ENCODE measurements around the gene TMEM108.

The TMEM108 gene

DNA sequence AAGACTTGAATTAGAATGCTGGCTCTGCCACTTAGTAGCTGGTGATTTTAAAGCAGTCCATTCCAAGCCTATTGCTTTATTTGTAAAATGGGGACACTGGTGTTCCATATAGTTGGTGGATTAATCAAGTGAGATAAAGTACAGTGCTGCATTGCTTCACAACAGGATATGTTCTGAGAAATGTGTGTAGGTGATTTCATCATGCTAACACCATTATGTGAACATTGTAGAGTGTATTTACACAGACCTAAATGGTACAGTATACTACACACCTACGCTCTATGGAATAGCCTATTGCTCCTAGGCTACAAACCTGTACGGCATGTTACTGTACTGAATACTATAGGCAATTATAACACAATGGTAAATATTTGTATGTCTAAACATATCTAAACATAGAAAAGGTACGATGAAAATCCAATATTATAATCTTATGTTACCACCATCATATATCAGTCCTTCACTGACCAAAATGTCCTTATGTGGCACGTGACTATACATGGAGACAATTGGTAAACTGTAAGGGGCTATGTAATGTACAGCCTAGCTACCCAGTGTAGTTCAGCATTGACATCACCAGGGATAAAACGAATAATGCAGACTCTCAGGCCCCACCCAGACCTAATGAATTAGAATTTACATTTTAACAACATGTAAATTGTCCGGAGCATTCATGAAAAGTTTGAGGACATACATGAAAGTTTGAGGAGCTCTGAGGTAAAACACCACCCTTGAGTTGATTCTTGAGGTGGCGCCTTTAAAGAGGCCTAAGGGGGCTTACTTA, 240.3 kb downstream of the TMEM108 start:
- H3K36me3 Mint-ChIP-seq (ENCODE audit: low read depth) = no peaks in the 10 kb centered on the region
- DNase-seq (ENCODE audit: low spot score) = no peak
- no peak overlapping the region for H3K4me3 Mint-ChIP-seq
- H3K27me3 Mint-ChIP-seq (ENCODE audit: low read depth) = peaks cover 4% of the 10 kb centered on the region
- H3K9me3 Mint-ChIP-seq = no peaks in the 10 kb centered on the region
- no peak overlapping the region for H3K27ac Mint-ChIP-seq
- H3K4me1 Mint-ChIP-seq (ENCODE audit: low read depth) = no peaks in the 10 kb centered on the region

DNA sequence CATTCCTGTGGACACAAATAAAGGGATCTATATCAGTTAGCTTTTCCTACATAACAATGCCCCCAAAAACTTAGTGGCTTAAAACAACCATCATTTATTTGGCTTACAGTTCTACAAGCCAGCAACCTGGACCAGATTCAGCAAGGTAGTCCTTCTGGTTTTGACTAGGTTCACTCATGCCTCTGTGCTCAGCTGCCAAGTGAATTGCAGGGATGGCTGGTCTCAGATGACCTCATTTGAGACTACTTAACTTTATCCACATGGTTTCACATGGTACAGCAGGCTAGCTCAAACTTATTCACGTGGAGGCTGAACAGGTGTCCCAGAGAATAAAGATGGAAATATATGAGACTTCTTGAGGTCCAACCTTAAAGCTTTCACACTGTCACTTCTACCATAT, 242.4 kb downstream of the TMEM108 start:
- no peaks in the 10 kb centered on the region for H3K9me3 Mint-ChIP-seq
- H3K36me3 Mint-ChIP-seq (ENCODE audit: low read depth) = no peaks in the 10 kb centered on the region
- peaks cover 4% of the 10 kb centered on the region for H3K27me3 Mint-ChIP-seq (ENCODE audit: low read depth)
- H3K27ac Mint-ChIP-seq = no peak overlapping the region
- H3K4me1 Mint-ChIP-seq (ENCODE audit: low read depth) = no peaks in the 10 kb centered on the region
- no peak for DNase-seq (ENCODE audit: low spot score)
- H3K4me3 Mint-ChIP-seq = no peak overlapping the region

DNA sequence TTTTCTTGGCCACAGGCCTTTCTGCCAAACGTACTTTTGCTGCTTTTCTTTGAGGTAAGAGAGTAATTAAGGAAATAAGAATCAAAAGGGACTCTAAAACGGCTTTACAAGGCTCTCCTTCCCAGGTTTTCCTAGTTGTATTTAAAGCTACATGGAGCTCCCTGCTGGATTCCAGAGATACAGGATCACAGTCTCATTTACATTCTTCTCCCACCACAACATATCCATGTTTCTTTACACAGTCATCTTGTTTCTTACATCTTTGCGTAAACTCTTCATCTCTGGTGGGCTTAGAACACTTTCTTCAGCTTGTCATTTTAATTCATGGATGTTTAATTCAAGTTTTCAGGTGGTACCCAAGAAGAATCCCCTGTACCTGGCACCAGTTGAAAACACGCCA, 244.0 kb downstream of the TMEM108 start:
- no peaks in the 10 kb centered on the region for H3K36me3 Mint-ChIP-seq (ENCODE audit: low read depth)
- no peak for DNase-seq (ENCODE audit: low spot score)
- peaks cover 4% of the 10 kb centered on the region for H3K27me3 Mint-ChIP-seq (ENCODE audit: low read depth)
- H3K27ac Mint-ChIP-seq = no peak overlapping the region
- H3K4me1 Mint-ChIP-seq (ENCODE audit: low read depth) = no peaks in the 10 kb centered on the region
- H3K4me3 Mint-ChIP-seq = no peak overlapping the region
- H3K9me3 Mint-ChIP-seq = no peaks in the 10 kb centered on the region

DNA sequence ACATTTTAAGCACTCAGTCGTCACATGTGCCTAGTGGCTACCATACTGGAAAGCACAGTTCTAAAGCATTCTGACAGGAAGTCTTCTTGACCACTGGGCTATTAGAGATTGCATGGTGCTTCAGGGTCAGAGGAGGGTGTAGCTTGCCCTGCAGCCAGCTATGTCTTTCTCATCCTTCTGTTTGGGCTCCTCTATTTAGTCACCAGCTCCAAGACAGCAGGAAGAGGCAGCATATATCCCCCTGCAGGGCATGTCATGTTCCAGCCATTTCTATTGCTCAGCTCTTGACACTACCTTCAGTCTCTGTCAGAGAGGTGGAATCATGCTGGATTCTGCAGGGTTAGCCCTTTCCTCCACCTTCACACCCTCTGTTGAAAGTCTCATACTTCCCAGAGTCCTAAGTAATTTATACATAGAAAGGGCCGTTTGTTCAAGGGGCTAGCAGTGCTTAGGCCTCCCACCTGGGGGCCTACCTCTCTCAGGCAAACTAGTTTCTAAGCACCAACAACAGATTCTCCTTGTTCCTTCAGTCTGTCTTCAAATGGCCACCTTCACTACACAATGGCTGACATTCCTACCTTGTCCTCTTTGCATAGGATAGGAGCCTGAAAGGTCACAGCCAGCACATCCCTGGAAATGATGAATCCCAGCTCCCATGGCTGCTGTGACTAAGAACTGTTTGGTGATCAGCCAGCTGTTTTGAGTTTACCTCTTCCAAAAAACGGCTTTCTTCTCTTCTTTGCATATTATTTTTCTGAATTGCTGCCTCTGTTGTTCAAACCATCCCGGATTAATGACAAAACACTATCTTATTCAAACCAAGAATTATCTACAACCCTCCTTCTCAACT, 246.0 kb downstream of the TMEM108 start:
- DNase-seq (ENCODE audit: low spot score) = no peak
- no peak overlapping the region for H3K4me3 Mint-ChIP-seq
- no peaks in the 10 kb centered on the region for H3K9me3 Mint-ChIP-seq
- H3K4me1 Mint-ChIP-seq (ENCODE audit: low read depth) = no peaks in the 10 kb centered on the region
- H3K27me3 Mint-ChIP-seq (ENCODE audit: low read depth) = peaks cover 8% of the 10 kb centered on the region
- no peaks in the 10 kb centered on the region for H3K36me3 Mint-ChIP-seq (ENCODE audit: low read depth)
- no peak overlapping the region for H3K27ac Mint-ChIP-seq

DNA sequence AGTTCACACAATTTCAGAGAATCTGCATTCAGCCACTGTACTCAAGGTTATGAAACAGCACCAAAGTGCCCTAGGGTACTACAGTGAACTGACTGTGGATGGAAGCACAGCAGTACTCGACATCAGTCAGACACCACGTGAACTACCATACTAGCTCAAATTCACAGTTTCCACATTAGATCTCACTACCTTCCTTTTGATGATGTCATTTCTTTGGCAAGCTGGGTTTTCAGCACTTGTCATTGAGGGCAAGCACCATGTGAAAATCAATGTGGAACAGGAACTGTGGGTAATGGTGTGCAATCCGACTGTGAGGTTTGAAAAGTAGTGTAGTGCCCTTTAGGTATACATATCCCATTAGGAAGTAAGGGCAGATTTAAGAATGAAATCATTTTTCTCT, 251.1 kb downstream of the TMEM108 start:
- Mint-ChIP-seq H3K36me3 (ENCODE audit: low read depth) (no peaks in the 10 kb centered on the region), H3K4me1 (ENCODE audit: low read depth) (no peaks in the 10 kb centered on the region), H3K9me3 (no peaks in the 10 kb centered on the region), H3K27me3 (ENCODE audit: low read depth) (peaks cover 12% of the 10 kb centered on the region), H3K4me3 (no peak overlapping the region), H3K27ac (no peak overlapping the region)
- no peak for DNase-seq (ENCODE audit: low spot score)

DNA sequence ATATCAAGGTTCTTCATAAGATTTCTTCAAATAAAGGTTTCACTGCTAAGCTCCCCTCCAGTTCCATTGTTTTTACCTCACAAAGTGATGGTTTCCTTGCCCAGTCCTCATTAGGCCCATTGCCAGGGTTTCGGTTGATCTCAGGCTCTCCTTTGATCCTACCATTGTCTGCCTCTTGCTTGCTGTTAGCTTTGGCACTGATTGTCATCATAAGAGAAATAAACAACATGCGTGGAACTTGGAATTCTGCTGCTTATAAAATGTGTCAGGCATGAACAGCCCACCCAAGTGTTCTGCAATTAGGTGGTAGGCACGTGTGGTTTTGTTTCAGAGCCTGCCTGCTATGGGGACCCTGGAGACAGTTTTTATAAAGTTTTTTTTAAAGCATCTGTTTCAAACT, 254.1 kb downstream of the TMEM108 start:
- no peak for DNase-seq (ENCODE audit: low spot score)
- Mint-ChIP-seq H3K27ac (no peak overlapping the region), H3K4me1 (ENCODE audit: low read depth) (no peaks in the 10 kb centered on the region), H3K36me3 (ENCODE audit: low read depth) (no peaks in the 10 kb centered on the region), H3K27me3 (ENCODE audit: low read depth) (peaks cover 10% of the 10 kb centered on the region), H3K4me3 (no peak overlapping the region), H3K9me3 (no peaks in the 10 kb centered on the region)

DNA sequence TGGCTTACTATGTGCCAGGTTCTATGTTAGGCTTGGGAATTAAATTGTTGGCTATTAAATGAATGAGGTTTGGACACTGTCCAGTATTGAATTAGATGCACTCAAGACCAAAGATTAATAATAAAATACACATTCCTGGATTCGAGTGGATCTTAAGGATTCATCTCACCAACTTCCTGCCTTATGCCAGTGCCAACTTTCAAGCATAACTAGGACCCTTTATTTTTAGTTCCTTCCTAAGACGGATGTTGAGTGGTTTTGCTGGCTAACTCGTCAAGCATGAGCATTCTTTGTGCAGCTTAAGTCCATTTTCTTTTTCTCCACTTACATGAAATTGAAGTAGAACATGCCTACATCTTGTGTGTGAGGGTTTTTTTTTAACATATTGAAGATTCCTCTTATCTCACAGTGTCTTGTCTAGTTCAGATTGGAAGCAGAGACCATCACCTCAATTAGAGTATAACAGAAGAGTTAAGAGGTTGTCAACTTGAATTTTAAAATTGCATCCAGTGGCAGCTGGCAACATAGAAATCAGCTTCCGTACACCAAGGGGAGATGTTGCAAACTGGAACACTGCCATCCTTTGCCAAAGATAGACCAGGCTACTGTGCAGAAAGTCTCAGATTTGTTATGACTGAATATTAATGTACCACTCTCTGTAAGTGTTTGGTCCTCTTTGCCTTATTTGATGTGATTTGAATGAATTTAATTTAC, 255.4 kb downstream of the TMEM108 start:
- Mint-ChIP-seq H3K27me3 (ENCODE audit: low read depth) (peaks cover 6% of the 10 kb centered on the region), H3K27ac (no peak overlapping the region), H3K4me1 (ENCODE audit: low read depth) (no peaks in the 10 kb centered on the region), H3K9me3 (no peaks in the 10 kb centered on the region), H3K36me3 (ENCODE audit: low read depth) (no peaks in the 10 kb centered on the region), H3K4me3 (no peak overlapping the region)
- DNase-seq (ENCODE audit: low spot score) = no peak

DNA sequence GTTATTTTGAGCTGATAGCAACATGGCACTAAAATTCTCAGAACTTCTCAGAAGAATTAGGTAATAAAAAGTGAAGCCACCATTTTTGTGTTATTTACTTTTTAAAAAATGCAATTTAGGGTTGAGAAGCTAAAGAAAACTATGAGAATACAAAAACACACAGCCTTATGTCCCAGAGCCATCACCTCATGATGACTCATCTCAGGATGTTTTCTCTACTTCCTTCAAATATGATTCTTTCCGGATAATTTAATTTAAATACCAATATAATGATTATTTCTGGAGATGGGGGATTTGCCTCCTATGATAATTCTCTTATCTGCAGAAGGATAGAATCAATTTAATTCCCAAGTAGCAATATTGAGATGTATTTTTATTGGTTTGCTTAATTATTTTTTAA, 256.1 kb downstream of the TMEM108 start:
- DNase-seq (ENCODE audit: low spot score) = no peak
- no peaks in the 10 kb centered on the region for H3K4me1 Mint-ChIP-seq (ENCODE audit: low read depth)
- H3K27me3 Mint-ChIP-seq (ENCODE audit: low read depth) = peaks cover 6% of the 10 kb centered on the region
- no peaks in the 10 kb centered on the region for H3K9me3 Mint-ChIP-seq
- H3K36me3 Mint-ChIP-seq (ENCODE audit: low read depth) = no peaks in the 10 kb centered on the region
- no peak overlapping the region for H3K27ac Mint-ChIP-seq
- H3K4me3 Mint-ChIP-seq = no peak overlapping the region

DNA sequence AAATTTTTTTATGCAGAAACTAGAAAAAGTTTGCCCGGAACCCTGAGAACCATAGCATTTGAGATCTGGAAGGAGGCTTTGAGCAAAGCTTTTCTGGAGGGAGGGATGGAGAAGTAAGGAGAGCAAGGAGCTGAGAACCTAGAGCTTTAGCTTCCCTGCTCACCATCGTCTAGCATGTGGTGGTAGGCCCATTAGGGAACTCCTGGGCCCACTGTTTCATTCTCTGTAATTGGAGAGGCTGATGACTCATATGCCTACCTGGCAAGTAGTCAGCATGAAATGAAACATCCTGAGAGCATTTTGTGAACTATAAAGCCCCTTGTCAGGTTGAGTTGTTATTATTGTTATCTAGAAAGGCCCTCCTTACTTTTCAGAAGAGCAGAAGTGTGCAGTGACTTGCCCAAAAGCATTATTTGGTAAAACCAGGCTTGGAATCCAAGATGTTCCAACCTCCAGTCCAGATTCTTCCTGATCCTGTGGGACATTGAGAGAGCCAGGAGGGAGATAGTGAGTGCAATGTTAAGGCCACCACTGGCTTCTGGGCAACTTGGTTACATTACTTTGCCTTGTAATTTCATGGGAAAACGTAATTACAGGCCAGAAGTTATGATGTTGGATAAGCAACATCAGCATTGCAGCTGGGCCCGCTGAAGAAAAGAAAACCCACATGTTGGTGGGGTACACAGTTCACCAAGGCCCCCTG, 257.2 kb downstream of the TMEM108 start:
- Mint-ChIP-seq H3K9me3 (no peaks in the 10 kb centered on the region), H3K27ac (no peak overlapping the region), H3K36me3 (ENCODE audit: low read depth) (no peaks in the 10 kb centered on the region), H3K4me1 (ENCODE audit: low read depth) (no peaks in the 10 kb centered on the region), H3K4me3 (no peak overlapping the region), H3K27me3 (ENCODE audit: low read depth) (peaks cover 2% of the 10 kb centered on the region)
- DNase-seq (ENCODE audit: low spot score) = peak; percentile 5

DNA sequence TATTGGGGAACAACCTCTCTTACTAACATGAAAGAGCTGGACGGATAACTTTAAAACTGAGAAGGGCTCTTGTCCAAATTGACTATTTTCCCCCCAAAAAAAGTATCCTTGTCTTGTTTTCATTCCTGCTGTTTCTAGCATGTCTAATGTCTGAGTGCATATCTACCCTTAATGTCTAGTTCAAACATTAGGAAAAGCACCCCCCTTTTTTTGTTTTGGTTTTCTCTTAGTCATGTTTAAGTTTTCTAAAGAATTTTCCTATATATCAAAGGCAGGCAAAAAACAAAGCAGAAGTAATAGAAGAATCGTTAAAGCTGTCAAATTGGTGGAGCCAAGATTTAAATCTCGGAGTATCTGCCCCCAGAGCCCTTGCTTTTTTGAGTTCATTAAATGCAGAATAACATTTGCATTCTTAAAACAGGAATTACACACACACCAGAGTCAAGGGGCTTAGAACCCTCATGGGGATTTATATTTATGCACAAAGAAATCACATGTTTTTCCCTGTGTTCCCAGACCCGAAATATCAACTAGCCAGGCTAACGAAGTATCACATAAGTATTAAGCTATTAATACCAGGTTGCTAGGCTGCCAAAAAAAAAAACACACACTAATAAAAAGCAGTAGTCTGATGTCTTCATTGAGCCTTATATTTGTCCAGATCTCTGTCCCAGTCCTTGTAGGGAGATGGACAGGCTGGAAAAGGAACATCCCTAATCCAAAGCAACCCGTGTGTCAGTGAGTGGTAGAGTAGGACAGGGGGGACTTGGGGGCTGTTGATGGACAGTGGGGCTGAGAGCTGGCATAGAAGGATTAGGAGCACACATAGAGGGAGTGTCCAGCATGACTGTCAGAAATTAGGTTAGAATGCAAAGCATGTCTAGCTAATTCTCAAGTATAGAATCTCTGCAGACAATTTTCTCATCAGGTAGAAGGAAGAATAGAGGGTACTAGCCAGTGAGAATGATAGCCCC, 258.0 kb downstream of the TMEM108 start:
- Mint-ChIP-seq H3K27me3 (ENCODE audit: low read depth) (peaks cover 2% of the 10 kb centered on the region), H3K36me3 (ENCODE audit: low read depth) (no peaks in the 10 kb centered on the region), H3K9me3 (no peaks in the 10 kb centered on the region), H3K4me3 (no peak overlapping the region), H3K4me1 (ENCODE audit: low read depth) (no peaks in the 10 kb centered on the region), H3K27ac (no peak overlapping the region)
- no peak for DNase-seq (ENCODE audit: low spot score)

DNA sequence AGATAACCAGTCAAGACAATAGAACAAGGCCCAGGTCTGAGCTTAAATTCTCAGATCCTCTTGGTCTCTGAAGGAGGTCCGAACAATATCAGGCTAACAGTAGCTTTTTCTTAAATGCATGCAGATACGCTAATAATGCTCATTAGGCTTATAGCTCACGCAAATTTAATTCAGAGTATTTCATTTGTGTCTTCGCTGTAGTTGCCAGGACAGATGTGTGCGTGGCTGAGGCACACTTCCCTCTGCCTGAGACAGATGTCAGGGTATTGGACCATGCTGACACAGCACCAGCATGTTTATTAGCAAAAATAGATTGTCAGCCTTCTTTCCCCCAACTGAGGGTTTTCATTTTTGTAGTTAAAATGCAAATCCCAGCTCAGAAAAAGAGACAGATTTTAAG, 258.8 kb downstream of the TMEM108 start:
- H3K4me1 Mint-ChIP-seq (ENCODE audit: low read depth) = no peaks in the 10 kb centered on the region
- no peak overlapping the region for H3K27ac Mint-ChIP-seq
- DNase-seq (ENCODE audit: low spot score) = no peak
- H3K36me3 Mint-ChIP-seq (ENCODE audit: low read depth) = no peaks in the 10 kb centered on the region
- no peak overlapping the region for H3K4me3 Mint-ChIP-seq
- no peaks in the 10 kb centered on the region for H3K9me3 Mint-ChIP-seq
- no peaks in the 10 kb centered on the region for H3K27me3 Mint-ChIP-seq (ENCODE audit: low read depth)

DNA sequence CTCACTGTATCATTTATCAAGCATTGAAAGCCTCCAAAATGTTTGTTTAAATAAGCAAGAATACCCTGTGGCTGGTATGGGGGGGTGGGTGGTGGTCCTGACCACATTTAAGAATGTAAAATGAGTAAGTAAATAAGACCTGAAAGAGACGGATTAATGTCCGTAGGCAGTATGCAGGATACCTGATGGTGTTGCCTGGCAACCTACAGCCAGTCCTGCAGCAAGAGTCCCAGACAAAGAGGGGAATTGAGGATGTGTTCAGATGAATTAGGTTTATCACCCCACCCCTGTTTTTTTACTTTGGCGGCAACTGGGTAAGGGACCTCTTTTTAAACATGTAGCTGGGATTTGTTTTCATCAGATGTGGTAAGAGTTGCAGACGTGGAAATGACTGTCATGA, 261.9 kb downstream of the TMEM108 start:
- Mint-ChIP-seq H3K36me3 (ENCODE audit: low read depth) (no peaks in the 10 kb centered on the region), H3K4me3 (no peak overlapping the region), H3K27ac (no peak overlapping the region), H3K27me3 (ENCODE audit: low read depth) (no peaks in the 10 kb centered on the region), H3K4me1 (ENCODE audit: low read depth) (no peaks in the 10 kb centered on the region), H3K9me3 (no peaks in the 10 kb centered on the region)
- DNase-seq (ENCODE audit: low spot score) = no peak

DNA sequence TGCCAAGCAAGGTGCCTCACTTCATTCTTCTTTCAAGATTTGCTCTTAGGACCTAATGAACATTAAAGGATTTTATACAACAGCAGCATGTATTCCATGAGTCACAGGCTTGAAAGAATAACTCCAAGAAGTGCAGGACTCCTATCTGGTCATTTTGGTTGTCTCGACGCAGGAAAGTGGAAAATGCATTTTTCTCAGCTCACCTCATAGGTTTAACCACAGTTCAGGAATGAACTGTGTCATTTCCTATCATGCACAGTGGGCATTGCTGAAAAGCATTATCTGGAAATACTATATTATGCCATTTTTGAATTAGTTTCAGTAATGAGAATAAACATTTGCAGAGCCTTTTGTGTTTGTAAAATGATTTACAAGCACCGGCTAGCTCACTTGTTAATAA, 263.0 kb downstream of the TMEM108 start:
- H3K27me3 Mint-ChIP-seq (ENCODE audit: low read depth) = no peaks in the 10 kb centered on the region
- no peaks in the 10 kb centered on the region for H3K4me1 Mint-ChIP-seq (ENCODE audit: low read depth)
- H3K9me3 Mint-ChIP-seq = no peaks in the 10 kb centered on the region
- no peak overlapping the region for H3K4me3 Mint-ChIP-seq
- DNase-seq (ENCODE audit: low spot score) = no peak
- H3K36me3 Mint-ChIP-seq (ENCODE audit: low read depth) = no peaks in the 10 kb centered on the region
- no peak overlapping the region for H3K27ac Mint-ChIP-seq
